AG08395 (cell line): Measurements from ENCODE around the gene SLC10A3.

ENCODE experiments used
- DNase-seq: peaks from one replicate; pipeline ENCODE4 v3.0.0; 2012; ENCODE audit warnings: mixed read lengths, low spot score

The SLC10A3 gene

DNA sequence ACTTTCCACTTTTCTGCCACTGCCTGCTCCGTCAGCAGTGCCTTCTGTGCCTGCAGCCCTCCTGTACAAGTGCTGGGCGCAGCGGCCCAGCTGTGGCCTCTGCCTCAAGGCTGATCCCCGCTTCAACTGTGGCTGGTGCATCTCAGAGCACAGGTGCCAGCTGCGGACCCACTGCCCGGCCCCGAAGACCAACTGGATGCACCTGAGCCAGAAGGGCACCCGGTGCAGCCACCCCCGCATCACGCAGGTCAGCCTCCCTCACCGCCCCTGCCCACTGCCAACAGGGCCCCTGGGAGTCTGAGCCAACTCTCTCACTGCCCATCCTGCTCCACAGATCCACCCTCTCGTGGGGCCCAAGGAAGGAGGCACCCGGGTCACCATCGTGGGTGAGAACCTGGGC lies 24.8 kb downstream of the SLC10A3 start:
- DNase-seq: no peak

DNA sequence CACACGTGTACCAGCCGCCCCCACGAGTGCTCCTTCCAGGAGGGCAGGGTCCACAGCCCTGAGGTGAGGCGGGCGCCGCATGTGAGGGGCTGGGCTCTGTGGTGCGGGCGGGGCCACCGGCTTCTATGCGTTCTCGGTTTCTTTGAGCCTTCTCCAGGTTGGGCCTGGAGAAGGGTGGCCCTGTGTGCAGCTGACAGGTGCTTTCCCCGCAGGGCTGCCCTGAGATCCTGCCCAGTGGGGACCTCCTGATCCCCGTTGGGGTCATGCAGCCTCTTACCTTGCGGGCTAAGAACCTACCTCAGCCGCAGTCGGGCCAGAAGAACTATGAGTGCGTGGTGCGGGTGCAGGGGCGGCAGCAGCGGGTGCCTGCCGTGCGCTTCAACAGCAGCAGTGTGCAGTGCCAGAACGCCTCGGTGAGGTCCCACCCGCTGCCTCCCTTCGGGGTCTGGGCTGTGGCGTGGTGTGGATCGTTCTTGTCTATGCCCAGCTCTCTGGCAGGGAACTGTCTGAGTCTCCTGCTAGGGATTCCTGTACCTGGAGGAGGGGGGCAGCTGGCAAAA lies 25.5 kb downstream of the SLC10A3 start:
- no peak for DNase-seq

DNA sequence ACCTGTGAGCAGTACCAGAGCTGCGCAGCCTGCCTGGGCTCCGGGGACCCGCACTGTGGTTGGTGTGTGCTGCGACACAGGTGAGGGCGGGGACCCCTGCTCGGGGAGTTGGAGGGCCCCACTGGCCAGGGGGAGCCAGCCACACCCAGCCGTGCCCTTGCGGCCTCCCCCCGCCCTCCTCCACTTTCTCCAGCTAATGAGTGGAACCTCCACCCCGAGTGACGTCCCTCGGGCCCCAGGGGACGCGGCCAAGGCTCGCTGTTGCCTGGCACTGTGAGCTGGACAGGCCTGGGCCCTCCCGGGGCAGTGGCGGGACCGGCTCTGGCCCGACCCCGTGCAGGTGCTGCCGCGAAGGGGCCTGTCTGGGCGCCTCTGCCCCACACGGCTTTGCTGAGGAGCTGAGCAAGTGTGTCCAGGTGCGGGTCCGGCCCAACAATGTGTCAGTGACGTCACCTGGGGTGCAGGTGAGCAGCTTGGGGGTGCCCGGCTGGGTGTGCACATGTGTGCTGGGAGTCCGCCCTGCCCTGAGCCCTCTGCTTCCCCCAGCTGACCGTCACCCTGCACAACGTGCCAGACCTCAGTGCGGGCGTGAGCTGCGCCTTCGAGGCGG lies 26.7 kb downstream of the SLC10A3 start:
- no peak for DNase-seq

DNA sequence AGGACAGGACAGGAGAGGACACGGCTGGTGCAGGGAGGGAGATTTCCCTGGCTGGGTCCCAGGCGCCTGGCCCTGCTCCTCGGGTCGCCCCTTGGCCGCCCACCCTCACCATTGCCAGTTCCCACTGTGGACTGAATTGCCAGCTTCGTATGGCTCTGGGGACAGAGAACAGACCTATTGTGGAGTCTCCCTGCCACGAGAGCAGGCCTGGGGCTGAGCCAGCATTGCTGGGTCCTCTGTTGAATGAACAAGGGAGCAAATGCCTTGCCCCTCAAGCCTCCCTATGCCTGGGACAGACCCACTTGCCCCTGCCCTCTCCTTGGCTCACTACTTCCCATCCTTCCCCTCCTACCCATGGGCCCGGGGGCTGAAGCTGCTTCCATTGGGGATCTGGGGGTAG lies 28.0 kb downstream of the SLC10A3 start:
- no peak for DNase-seq

DNA sequence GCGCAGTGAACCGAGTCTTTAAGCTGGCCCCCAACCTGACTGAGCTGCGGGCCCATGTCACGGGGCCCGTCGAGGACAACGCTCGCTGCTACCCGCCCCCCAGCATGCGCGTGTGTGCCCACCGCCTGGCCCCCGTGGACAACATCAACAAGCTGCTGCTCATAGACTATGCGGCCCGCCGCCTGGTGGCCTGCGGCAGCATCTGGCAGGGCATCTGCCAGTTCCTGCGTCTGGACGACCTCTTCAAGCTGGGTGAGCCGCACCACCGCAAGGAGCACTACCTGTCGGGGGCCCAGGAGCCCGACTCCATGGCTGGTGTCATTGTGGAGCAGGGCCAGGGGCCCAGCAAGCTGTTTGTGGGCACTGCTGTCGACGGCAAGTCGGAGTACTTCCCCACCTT lies 30.1 kb downstream of the SLC10A3 start:
- no peak for DNase-seq

DNA sequence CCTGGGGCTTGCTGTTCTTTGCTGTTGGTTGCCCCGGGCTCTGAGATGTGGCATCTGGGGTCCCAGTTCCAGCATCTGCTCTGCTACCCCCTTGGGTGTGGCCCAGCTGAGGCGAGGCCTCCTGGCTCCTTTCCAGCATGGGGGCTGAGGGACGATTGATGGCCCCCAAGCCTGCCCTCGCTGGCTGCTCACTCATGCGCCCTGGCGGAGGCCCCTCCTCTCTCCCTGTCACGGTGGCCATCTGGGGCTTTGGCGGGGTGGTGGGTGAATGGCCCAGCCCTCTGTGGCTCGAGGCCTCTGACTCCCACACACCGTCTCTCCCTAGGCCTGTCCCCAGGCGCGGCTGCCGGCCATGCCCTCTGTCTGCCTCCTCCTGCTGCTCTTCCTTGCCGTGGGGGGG lies 30.6 kb downstream of the SLC10A3 start:
- DNase-seq: no peak

DNA sequence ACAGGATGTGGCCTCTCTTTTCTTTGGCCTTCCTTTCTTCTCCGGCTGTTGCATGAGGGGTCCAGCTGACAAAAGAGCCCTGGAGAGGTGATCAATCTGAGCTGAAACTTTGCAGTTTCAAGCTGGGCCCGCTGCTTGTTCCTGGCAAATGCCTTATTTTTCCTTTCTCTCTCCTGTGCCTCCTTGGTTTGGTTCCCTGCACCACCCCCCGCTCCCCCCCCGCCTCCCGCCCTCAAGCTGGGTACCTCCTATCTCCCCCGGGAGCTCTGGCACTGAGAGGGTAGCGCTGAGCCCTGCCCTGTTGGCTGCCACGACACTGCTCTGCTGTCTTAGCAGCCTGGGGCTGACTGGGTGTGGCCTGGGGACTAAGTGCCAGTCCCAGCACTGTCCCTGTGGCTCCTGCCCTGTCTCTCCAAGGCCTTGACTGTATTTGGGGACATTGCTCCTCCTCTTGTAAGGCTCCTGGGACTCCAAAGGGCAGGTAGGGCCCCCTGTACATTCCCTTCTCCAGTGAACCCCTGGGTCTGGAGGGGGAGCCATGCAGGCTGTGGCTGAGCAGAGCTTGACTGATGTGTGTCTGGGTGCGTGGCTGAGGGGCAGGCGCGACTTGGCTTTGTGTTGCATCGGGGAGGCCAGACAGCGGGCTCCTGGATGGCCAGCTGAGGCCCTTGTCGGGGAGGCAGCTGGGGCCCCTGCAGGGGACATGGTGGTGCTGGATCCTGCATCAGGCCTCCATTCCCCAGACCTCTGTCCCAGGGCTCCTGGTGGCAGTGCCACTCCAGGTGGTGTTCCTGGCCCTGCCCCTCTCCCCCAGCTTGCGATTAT lies 31.3 kb downstream of the SLC10A3 start:
- DNase-seq: no peak

DNA sequence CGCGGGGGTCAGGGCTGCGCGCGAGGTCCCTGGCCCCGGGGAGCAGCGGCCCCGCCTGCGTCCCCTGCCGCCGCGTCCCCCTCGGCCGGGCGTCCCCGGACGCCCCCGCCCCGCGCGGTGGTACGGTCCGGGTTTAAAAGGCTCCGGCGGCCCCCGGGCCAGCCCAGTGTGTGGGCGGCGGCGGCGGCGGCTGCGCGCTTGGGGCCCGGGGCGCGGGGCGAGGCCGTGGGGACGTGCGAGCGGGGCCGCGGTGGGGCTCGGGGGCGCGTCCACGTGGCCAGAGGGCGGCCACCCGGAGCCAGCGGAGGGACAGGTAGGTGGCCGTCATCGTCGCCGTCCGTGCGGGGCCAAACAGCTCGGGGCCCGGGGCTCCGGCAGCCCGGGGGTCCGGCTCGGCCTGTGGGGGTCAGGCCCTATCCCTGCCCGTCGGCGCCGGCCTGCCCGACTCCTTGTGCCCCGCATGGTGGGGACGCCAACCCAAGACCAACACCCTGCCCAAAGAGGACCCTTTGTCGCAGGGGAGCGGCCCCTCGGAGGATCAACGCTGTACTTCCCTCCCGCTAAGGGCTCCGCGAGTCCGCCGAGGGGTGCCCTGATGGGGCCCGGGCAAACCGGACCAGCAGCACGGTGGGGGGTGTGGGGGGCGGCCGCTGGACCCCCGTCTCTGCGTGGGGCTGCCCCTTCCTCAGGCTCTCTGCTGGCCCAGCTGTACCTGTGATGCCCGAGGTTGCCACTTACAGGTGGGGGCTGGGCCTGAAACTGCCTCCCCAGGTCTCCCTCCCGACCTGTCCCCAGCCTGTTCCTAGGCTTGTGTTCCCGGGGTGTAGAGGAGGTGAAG lies 32.1 kb downstream of the SLC10A3 start, which contains the start of gene PLXNA3:
PLXNA3 (plus strand) TSS at position 166 of the 838 bp plus-strand sequence. CDS start 1,903 bp downstream, outside the sequence.
- peak; percentile 60 for DNase-seq

DNA sequence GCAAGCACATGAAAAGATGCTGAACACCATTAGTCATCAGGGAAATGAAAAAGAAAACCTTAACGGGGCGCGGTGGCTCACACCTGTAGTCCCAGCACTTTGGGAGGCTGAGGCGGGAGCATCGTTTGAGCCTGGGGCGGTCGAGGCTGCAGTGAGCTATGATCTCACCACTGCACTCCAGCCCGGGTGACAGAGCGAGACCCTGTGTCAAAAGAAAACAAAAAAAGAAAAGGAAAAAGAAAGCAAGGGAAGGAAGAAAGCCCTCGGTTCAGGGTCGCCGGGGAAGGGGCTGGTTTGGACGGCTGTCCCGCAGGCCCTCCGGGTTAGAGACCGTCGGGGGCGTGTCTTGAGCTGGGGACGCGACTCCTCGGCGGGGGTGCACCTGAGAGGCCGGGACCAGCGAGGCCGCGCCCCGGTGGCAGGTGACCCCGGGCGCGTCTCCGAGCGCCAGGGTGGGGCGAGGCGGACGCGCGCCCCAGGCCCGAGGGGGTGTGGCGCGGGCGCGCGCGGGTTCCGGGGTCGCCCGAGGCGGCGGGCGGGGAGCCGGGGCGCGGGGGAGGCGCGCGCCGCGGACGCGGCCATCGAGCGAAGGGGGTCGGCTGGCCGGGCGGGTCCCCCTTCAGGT lies 32.8 kb downstream of the SLC10A3 start:
- DNase-seq: peak; percentile 46

DNA sequence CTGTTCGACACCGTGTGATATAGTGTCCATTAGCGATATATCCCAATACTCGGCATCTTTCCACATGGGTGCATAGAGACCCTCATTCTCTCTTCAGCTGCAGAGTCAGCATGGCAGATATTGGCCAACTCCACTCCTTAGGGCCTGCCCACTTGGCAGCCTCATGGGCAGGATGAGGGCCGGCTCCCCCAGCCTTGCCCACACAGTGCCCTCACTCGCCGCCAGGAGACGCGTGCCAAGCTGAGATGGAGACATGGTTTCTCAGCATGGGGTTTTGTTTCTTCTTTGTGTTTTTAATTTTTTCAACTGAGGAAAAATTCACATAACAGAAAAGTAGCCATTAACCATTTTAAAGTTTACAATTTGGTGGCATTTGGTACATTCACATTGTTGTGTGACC lies 37.6 kb downstream of the SLC10A3 start:
- DNase-seq: no peak

DNA sequence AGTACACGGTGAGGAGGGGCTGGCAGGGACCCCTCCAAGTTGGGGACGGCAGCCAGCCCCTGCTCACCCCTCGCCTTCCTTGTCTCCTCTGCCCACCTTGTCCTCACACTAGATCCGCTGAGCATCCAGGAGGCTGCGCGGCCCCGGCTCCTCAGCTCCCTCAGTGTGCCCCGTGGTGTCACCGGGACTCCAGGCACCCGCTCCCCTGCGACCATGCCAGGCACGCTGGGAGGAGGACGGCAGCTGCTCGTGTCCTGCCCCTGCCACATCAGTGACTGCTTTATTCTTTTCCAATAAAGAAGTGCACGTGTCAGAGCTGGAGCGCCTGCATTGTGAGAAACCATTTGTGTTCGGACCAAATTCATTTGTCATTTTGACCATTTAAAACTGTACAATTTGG lies 40.1 kb downstream of the SLC10A3 start:
- no peak for DNase-seq

DNA sequence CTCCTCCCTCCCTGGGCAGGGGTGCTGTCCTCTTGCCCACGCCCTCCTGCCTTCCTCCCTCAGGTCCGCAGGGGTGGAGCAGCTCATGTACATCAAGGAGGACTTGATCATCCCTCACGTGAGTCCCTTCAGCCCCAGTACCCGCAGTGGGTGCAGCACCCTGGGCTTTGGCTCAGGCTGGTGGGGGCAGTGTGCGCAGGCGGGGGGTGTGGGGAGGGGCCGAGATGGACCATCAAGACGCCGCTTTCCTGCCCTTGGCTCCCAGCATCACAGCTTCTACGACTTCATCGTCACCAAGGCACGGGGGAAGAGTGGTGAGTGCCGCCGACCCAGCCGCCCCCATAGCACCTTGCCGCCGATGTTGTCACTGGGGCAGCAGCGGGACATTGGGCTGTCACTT lies 40.8 kb downstream of the SLC10A3 start:
- no peak for DNase-seq

DNA sequence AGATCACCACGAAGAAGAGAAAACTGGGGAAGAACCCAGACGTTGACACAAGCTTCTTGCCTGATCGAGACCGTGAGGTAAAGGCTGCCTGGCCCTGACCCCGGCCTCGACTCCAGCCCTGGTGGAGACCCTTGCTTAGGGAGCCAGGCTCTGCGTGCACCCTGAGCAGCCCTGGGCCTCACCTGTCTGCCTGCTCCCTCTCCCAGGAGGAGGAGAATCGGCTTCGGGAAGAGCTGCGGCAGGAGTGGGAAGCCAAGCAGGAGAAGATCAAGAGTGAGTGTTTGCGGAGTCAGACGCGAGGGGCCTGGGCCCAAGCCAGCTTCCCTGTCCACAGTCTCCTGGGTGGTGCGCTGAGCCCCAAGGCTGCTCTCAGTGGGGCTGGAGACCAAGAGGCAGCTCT lies 41.9 kb downstream of the SLC10A3 start:
- no peak for DNase-seq

DNA sequence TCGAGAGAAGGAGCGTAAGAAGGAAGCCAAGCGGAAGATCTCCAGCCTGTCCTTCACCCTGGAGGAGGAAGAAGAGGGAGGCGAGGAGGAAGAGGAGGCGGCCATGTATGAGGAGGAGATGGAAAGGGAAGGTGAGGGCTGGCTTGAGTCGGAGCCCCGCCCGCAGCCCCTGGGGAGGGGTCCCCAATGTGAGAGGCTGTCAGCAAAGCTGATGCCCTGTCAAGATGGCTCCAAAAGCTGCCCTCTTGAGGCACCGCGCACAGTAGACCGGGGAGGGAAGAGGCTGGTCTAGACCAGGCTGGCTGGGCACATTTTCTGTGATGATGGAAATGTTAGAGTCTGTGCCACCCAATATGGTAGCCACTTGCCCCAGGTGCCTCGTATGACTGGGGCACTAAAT lies 44.0 kb downstream of the SLC10A3 start:
- DNase-seq: no peak

DNA sequence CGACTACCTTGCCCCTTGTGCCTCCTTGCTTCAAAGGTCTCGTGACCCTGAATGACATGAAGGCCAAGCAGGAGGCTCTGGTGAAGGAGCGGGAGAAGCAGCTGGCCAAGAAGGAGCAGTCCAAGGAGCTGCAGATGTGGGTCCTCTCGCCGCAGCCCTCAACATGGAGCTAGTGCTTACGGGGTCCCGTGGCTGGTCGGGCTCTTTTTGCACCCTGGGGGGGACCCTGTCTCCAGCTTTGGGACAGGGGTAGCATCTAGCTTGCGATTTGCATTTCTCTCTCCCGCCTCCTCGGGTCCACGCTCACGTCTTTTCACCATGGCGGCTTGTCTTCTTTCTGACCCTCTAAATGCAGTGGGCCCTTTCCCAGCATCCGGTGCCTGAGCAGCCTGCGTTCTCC lies 44.7 kb downstream of the SLC10A3 start:
- no peak for DNase-seq

DNA sequence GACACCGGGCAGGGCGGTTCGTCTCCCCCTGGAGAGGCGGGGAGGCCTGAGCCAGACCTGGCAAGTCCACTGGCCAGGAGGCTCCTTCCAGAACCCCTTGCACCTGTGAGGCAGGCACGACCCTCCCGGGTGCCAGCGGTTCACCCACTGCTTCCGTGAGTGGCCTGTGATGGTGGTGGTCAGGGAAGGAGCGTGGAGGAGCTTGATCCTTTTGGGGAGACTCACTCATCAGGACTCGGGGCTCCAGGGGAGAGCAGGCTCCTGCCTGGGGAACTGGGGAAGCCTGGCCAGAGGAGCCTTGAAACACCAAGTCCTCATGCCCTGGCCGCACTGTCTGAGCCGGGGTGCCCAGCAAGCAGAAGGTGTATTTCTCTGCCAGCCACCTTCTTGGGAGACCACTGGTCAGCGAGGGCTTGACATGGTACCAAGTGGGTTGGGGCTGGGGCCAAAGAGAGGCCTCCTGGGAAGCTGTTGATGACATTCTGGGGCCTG lies 45.6 kb downstream of the SLC10A3 start:
- no peak for DNase-seq

DNA sequence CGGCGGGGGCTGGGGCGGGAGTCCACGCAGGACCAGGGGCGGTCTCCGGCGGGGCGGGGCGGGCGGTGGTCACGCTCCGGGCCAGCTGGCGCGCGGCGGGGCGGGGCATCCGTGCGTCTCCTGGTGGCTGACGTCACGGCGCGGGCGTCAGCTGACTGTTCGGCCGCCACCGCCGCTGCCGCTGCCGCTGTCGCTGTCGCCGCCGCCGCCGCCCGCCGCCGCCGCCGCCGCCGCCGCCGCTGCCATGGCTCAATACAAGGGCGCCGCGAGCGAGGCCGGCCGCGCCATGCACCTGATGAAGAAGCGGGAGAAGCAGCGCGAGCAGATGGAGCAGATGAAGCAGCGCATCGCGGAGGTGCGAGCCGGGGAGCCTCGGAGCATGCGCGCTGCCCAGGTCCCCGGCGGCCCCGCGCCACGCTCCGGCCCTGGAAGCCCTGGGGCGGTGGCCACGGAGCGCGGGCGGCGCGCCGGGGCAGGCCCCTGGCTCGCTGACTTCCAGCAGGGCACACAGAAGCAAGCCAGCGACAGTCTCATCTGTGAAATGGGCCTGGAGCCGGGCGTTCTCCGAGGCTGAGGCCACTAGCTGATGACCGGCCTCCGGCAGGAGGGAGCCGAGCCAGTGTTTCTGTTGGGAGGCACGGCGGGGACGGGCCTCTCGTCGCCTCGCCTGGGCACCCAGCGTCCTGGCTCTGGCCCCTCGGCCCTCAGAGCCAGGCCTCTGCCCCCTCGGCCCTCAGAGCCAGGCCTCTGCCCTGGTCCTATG lies 46.3 kb downstream of the SLC10A3 start, which contains the start of gene FAM50A:
FAM50A (plus strand) TSS at position 150 of the 763 bp plus-strand sequence; CDS start at position 245, 95 bp downstream.
- DNase-seq: peak; percentile 85

DNA sequence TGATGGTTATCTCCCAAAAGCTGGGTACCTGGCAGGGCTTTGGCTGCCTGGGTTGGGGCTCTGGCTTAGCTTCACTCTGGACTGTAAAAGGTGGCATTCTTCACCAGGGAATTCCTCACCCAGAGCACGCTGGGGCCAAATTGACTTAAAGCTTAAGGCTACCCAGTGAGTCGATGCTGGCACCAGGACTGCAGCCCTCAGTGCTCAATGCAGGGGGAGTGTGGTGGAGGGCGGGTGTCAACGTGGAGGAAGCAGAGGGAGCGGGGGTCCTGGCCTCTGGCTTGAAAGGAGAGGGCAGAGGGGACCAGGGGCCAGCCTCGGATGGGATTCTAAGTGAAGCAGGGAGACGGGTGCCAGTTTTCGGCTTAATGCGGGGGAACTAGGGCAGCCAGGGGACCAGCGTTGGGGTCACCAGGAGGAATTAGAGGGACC lies 46.9 kb downstream of the SLC10A3 start:
- no peak for DNase-seq

DNA sequence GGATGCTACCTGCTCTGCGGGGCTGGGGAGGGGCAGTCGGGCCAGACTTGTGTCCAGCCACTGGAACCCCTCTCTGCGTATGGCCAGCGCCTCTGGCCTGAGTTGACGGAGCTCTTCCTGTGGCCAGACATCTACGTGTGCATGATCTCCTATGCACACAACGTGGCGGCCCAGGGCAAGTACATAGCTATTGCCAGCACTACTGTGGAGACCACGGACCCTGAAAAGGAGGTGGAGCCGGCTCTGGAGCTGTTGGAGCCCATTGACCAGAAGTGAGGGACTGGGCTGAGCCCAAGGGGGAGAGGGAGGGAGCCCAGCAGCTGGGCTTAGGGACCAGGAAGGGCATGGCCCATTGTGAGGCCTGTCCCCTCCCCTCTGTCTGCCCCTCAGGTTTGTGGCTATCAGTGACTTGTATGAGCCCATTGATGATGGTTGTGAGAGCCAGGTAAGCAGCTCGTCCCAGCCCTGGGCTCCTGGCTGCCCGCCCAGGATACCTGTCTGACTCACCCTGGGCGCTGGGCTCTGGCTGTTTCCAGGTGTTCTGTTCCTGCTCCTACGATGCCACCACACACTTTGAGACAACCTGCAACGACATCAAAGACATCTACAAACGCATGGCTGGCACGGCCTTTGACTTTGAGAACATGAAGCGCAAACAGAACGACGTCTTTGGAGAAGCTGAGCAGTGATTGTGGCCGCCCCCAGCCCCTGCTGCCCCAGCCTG lies 48.3 kb downstream of the SLC10A3 start:
- no peak for DNase-seq

DNA sequence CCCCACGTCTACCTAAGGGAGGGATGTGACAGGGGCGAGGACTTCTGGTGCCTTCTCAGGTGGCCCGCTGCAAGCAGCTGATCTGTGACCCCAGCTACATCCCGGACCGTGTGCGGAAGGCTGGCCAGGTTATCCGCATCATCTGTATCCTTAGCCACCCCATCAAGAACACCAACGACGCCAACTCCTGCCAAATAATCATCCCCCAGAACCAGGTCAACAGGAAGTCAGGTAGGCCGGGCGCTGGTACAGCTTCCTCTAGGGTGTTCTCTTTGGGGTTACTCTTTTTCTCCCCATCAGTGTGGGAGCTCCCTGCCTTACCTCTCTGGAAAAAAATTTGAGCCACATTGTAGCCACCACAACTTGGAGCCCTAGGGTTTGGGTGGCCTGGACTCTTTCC lies 48.9 kb downstream of the SLC10A3 start:
- DNase-seq: no peak
